H1 (cell line): ENCODE data around the gene MEGF9.

Experiments used
- CBX8 ChIP-seq: fragments of 300-800, 300-1000 bp; sonication (generic); IDR thresholded peaks from 2 replicates; pipeline ENCODE4 v1.7.1; 2016; ENCODE audit warnings: low read depth, low read length, borderline replicate concordance
- CHD1 ChIP-seq: IDR thresholded peaks from 2 replicates; pipeline ENCODE4 v1.6.1; 2012; ENCODE audit warnings: low read depth, low read length, improper control_type of control experiment
- CREB1 ChIP-seq: IDR thresholded peaks from 2 replicates; pipeline ENCODE4 v1.6.1; 2012; ENCODE audit warnings: inconsistent platforms
- CTCF ChIP-seq, 3 experiments: IDR thresholded peaks; 1 replicate in 2 of 3; 2 replicates in 1 of 3; pipeline versions ENCODE4 v1.5.1 to v1.6.1; 2011; ENCODE audit warnings: low read length in 3 of 3, mild to moderate bottlenecking in 3 of 3, inconsistent platforms in 2 of 3, low read depth in 1 of 3, moderate library complexity in 1 of 3; ENCODE audit not compliant: insufficient read depth in 1 of 3; ENCODE audit errors: control extremely low read depth in 1 of 3
- EZH2 ChIP-seq: fragments of 200-600 bp; sonication (generic); IDR thresholded peaks from 2 replicates; pipeline ENCODE4 v1.7.1; 2012; ENCODE audit warnings: low read depth, mild to moderate bottlenecking, moderate library complexity, low read length, inconsistent platforms; ENCODE audit not compliant: severe bottlenecking
- HDAC2 ChIP-seq, 2 experiments: fragments of 300-600 bp in 1 of 2; sonication (generic) in 1 of 2; IDR thresholded peaks; 2 replicates each; pipeline ENCODE4 v1.6.1; 2011 to 2012; ENCODE audit warnings: low read depth in 2 of 2, low read length in 2 of 2, mild to moderate bottlenecking in 2 of 2, moderate library complexity in 2 of 2, borderline replicate concordance in 1 of 2, inconsistent platforms in 1 of 2
- NANOG ChIP-seq: IDR thresholded peaks from 2 replicates; pipeline ENCODE4 v1.6.1; 2011; ENCODE audit warnings: low read length, low read depth, mild to moderate bottlenecking, inconsistent platforms; ENCODE audit not compliant: insufficient read depth, poor library complexity, severe bottlenecking
- PHF8 ChIP-seq: fragments of 200-600 bp; sonication (generic); conservative IDR thresholded peaks from 2 replicates; pipeline ENCODE4 v1.7.1; 2012; ENCODE audit warnings: low read depth, mild to moderate bottlenecking, inconsistent platforms, low read length, moderate library complexity
- RAD21 ChIP-seq, 2 experiments: IDR thresholded peaks in 1 of 2; conservative IDR thresholded peaks in 1 of 2; 2 replicates each; pipeline ENCODE4 v1.6.1; 2011; ENCODE audit warnings: low read depth in 2 of 2, low read length in 2 of 2, improper control_type of control experiment in 1 of 2, inconsistent platforms in 1 of 2, mild to moderate bottlenecking in 1 of 2, moderate library complexity in 1 of 2
- TAF1 ChIP-seq: IDR thresholded peaks from 2 replicates; pipeline ENCODE4 v1.6.1; 2011; ENCODE audit warnings: mild to moderate bottlenecking, low read depth, low read length
- TCF12 ChIP-seq: IDR thresholded peaks from 2 replicates; pipeline ENCODE4 v1.6.1; 2011; ENCODE audit warnings: low read depth, mild to moderate bottlenecking, low read length
- USF2 ChIP-seq: IDR thresholded peaks from 2 replicates; pipeline ENCODE4 v1.6.1; 2011; ENCODE audit warnings: low read length, improper control_type of control experiment
- YY1 ChIP-seq: IDR thresholded peaks from 2 replicates; pipeline ENCODE4 v1.6.1; 2011; ENCODE audit warnings: low read depth, mild to moderate bottlenecking, low read length

- TF ChIP-seq USF2 (no peak), NANOG (no peak), CTCF (IDR thresholded peaks at IDR 0.05; ENCODE audit: control extremely low read depth in 1 of 3, insufficient read depth in 1 of 3, low read depth in 1 of 3, low read length in 3 of 3) (no peak), CHD1 (no peak), HDAC2 (IDR thresholded peaks at IDR 0.05; ENCODE audit: borderline replicate concordance in 1 of 2, low read depth in 2 of 2, low read length in 2 of 2) (no peak), YY1 (no peak), CREB1 (no peak), EZH2 (no peak), TAF1 (no peak), CBX8 (no peak), RAD21 (IDR thresholded peaks at IDR 0.05 in 1 of 2, conservative IDR thresholded peaks at IDR 0.05 in 1 of 2; ENCODE audit: low read depth in 2 of 2, low read length in 2 of 2) (no peak), TCF12 (no peak), PHF8 (no peak)
Measured at GRCh38 chr9:120558454-120558853, 155.8 kb downstream of the MEGF9 start.
